ENCODE results near the gene TRPM5.

TRPM5 gene

DNA sequence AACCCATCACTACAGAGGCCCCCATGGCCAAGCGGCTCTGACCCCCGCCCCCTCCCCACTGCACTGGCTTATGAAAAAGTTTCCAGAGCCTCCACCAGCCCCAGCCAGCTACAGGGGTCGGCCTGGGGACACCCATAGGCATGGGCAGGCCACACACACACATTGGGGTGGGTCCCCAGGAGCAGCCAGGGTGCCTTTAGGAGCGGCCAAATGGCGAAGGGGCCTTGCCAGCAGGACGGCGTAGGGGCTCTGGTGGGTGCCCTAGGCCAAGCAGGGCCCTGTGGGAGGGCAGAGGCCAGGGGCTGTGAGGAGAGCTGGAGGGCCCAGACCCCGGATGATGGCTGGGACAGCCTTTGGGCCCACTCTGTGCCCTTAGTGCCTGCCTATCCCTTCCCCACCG is 33.7 kb downstream of the TRPM5 start:
- Histone ChIP-seq H3K9me3 (ENCODE audit: insufficient read depth, low read length) (no peaks in the 10 kb centered on the region), H3F3A (ENCODE audit: insufficient read depth) (no peaks in the 10 kb centered on the region), H3K79me2 (ENCODE audit: insufficient read depth, low read length) (no peaks in the 10 kb centered on the region), H2AFZ (ENCODE audit: low read depth, low read length, severe bottlenecking) (no peak overlapping the region), H3K9ac (ENCODE audit: low read length) (no peak overlapping the region), H3K9me2 (replicated peaks; ENCODE audit: insufficient read depth, low read length) (no peaks in the 10 kb centered on the region), H3K4me3 (ENCODE audit: insufficient read depth, low read length, poor library complexity, severe bottlenecking) (no peak overlapping the region), H3K27ac (ENCODE audit: low read depth, low read length) (no peak overlapping the region), H3K36me3 (ENCODE audit: low read length) (no peaks in the 10 kb centered on the region), H3K4me2 (ENCODE audit: low read depth, low read length, poor library complexity, severe bottlenecking) (no peak overlapping the region), H3K27me3 (ENCODE audit: low read length) (no peaks in the 10 kb centered on the region), H4K20me1 (ENCODE audit: low read depth, low read length) (no peaks in the 10 kb centered on the region)
- TF ChIP-seq EZH2phosphoT487 (conservative IDR thresholded peaks at IDR 0.05; ENCODE audit: low read length), result no peak

DNA sequence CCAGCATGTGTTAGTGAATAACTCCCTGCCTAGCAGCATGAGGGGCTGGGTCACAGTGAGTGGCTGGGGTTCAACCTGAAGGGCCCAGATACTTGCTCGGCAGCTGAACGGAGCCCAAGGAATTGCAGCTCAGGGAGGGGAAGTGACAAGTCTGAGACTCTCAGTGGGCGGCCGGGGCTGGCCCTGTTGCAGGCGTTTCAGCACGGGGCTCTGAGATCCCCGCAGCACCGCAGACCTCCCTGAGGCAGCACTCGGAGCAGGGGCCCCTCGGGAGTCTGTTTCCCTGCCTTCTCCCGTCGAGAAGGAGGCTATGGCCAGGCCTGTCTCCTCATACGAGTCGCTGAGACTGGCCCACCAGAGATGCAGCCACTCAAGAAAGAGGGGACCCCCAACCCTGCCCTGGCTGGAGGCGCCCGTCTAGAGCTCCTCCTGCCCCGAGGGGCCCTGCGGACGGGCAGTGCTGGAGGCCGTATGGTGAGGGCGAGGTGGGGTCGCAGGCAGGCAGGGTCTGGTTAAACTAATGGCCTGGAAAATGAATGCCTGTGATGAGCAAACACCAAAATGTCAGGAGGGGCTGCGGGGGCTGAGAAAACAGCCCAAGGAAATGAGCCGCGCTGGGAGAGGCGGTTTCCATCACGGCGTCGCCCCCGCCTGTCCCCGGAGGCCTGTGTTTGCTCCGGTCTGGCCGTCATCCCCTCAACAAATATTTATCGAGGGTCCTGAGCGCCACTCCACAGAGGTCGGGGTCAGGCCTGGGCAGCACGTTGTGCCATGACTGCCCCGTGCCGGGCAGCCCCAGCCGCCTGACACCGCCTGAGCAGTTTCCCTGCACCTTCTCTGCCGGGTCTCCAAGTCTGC is 34.5 kb downstream of the TRPM5 start:
- Histone ChIP-seq H3K4me3 (ENCODE audit: insufficient read depth, low read length, poor library complexity, severe bottlenecking) (no peak overlapping the region), H3K9ac (ENCODE audit: low read length) (no peak overlapping the region), H3K9me2 (replicated peaks; ENCODE audit: insufficient read depth, low read length) (no peaks in the 10 kb centered on the region), H3K79me2 (ENCODE audit: insufficient read depth, low read length) (no peaks in the 10 kb centered on the region), H3K27ac (ENCODE audit: low read depth, low read length) (no peak overlapping the region), H3K27me3 (ENCODE audit: low read length) (no peaks in the 10 kb centered on the region), H4K20me1 (ENCODE audit: low read depth, low read length) (no peaks in the 10 kb centered on the region), H3F3A (ENCODE audit: insufficient read depth) (no peaks in the 10 kb centered on the region), H3K4me2 (ENCODE audit: low read depth, low read length, poor library complexity, severe bottlenecking) (no peak overlapping the region), H3K36me3 (ENCODE audit: low read length) (no peaks in the 10 kb centered on the region), H3K9me3 (ENCODE audit: insufficient read depth, low read length) (no peaks in the 10 kb centered on the region), H2AFZ (ENCODE audit: low read depth, low read length, severe bottlenecking) (no peak overlapping the region)
- TF ChIP-seq EZH2phosphoT487 (conservative IDR thresholded peaks at IDR 0.05; ENCODE audit: low read length), result no peak
- TF ChIP-seq, protein P1, sequence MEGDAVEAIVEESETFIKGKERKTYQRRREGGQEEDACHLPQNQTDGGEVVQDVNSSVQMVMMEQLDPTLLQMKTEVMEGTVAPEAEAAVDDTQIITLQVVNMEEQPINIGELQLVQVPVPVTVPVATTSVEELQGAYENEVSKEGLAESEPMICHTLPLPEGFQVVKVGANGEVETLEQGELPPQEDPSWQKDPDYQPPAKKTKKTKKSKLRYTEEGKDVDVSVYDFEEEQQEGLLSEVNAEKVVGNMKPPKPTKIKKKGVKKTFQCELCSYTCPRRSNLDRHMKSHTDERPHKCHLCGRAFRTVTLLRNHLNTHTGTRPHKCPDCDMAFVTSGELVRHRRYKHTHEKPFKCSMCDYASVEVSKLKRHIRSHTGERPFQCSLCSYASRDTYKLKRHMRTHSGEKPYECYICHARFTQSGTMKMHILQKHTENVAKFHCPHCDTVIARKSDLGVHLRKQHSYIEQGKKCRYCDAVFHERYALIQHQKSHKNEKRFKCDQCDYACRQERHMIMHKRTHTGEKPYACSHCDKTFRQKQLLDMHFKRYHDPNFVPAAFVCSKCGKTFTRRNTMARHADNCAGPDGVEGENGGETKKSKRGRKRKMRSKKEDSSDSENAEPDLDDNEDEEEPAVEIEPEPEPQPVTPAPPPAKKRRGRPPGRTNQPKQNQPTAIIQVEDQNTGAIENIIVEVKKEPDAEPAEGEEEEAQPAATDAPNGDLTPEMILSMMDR (IDR thresholded peaks at IDR 0.05; ENCODE audit: insufficient read depth, low read length, poor library complexity, severe bottlenecking), result no peak

DNA sequence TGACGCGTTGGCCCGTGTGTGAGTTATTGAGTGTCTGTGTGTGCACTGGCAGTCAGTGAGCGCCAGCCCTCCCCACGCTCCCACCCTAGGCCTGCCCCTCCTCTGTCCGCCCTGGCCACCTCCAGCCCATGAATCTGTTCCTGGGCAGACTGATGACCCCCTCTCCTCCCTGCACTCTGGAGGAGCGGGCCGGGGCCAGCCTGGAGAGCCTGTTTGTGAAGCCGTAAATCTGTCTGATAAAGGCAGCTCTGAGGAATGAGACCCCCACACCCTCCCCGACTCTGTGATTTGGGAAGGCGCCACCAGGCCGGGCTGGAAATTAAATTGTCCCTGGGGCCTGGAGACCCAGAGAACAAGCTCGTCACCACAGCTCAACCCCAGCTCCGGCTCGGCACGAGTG is 35.2 kb downstream of the TRPM5 start:
- no peaks in the 10 kb centered on the region for H3K9me2 ChIP-seq (replicated peaks; ENCODE audit: insufficient read depth, low read length)
- H4K20me1 ChIP-seq (ENCODE audit: low read depth, low read length), result no peaks in the 10 kb centered on the region
- H3F3A ChIP-seq (ENCODE audit: insufficient read depth), result no peaks in the 10 kb centered on the region
- no peaks in the 10 kb centered on the region for H3K27me3 ChIP-seq (ENCODE audit: low read length)
- TF ChIP-seq, protein P1 (IDR thresholded peaks at IDR 0.05; ENCODE audit: insufficient read depth, low read length, poor library complexity, severe bottlenecking), result no peak
- no peak for TF ChIP-seq EZH2phosphoT487 (conservative IDR thresholded peaks at IDR 0.05; ENCODE audit: low read length)
- H3K9ac ChIP-seq (ENCODE audit: low read length), result no peak overlapping the region
- H2AFZ ChIP-seq (ENCODE audit: low read depth, low read length, severe bottlenecking), result no peak overlapping the region
- no peak overlapping the region for H3K4me2 ChIP-seq (ENCODE audit: low read depth, low read length, poor library complexity, severe bottlenecking)
- no peak overlapping the region for H3K4me3 ChIP-seq (ENCODE audit: insufficient read depth, low read length, poor library complexity, severe bottlenecking)
- no peak overlapping the region for H3K27ac ChIP-seq (ENCODE audit: low read depth, low read length)
- H3K9me3 ChIP-seq (ENCODE audit: insufficient read depth, low read length), result no peaks in the 10 kb centered on the region
- no peaks in the 10 kb centered on the region for H3K36me3 ChIP-seq (ENCODE audit: low read length)
- no peaks in the 10 kb centered on the region for H3K79me2 ChIP-seq (ENCODE audit: insufficient read depth, low read length)

DNA sequence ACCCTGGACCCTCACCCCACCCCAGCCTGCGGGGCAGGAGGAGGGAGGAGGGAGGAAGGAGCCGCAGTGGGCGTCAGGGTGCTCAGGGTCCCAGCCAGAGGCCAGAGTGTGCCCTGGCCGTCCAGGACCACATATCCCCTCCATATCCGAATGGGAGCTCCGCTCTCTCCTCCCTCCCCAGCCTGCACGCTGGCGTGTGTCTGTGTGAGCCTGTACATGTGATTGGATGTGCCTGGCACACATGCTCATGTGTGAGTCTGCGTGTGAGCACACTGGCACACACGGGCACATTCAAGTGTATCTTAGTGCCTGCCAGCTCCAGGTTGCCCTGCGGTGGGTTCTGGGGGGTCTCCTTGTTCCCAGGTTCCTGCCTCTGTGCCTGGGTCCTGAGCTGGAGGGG is 35.6 kb downstream of the TRPM5 start:
- Histone ChIP-seq H3K4me3 (ENCODE audit: insufficient read depth, low read length, poor library complexity, severe bottlenecking) (no peak overlapping the region), H3K27ac (ENCODE audit: low read depth, low read length) (no peak overlapping the region), H4K20me1 (ENCODE audit: low read depth, low read length) (no peaks in the 10 kb centered on the region), H3K9ac (ENCODE audit: low read length) (no peak overlapping the region), H3K79me2 (ENCODE audit: insufficient read depth, low read length) (no peaks in the 10 kb centered on the region), H3K36me3 (ENCODE audit: low read length) (no peaks in the 10 kb centered on the region), H3K9me3 (ENCODE audit: insufficient read depth, low read length) (no peaks in the 10 kb centered on the region), H2AFZ (ENCODE audit: low read depth, low read length, severe bottlenecking) (no peak overlapping the region), H3K9me2 (replicated peaks; ENCODE audit: insufficient read depth, low read length) (no peaks in the 10 kb centered on the region), H3K27me3 (ENCODE audit: low read length) (no peaks in the 10 kb centered on the region), H3F3A (ENCODE audit: insufficient read depth) (no peaks in the 10 kb centered on the region), H3K4me2 (ENCODE audit: low read depth, low read length, poor library complexity, severe bottlenecking) (no peak overlapping the region)
- no peak for TF ChIP-seq EZH2phosphoT487 (conservative IDR thresholded peaks at IDR 0.05; ENCODE audit: low read length)
- TF ChIP-seq, protein P1 (IDR thresholded peaks at IDR 0.05; ENCODE audit: insufficient read depth, low read length, poor library complexity, severe bottlenecking), result no peak

Data from SU-DHL-6 (cell line).